Stimulated activated CD8-positive, alpha-beta memory T cell treated with anti-CD3 and anti-CD28 coated beads, Interleukin-12 subunit alpha, Interleukin-12 subunit beta, amount 100 ng/mL, for 24 hours (primary cell): ENCODE results near the gene ZNF346.
"Not testable (repeated sequence)": the region's sequence is repeated elsewhere in the genome, so short reads cannot be mapped to it uniquely, and the experiment has no call there.

Experiments used
- DNase-seq: peaks from one replicate; pipeline ENCODE4 v3.0.0-alpha.2; 2020; ENCODE audit errors: extremely low read depth

Gene ZNF346

DNA sequence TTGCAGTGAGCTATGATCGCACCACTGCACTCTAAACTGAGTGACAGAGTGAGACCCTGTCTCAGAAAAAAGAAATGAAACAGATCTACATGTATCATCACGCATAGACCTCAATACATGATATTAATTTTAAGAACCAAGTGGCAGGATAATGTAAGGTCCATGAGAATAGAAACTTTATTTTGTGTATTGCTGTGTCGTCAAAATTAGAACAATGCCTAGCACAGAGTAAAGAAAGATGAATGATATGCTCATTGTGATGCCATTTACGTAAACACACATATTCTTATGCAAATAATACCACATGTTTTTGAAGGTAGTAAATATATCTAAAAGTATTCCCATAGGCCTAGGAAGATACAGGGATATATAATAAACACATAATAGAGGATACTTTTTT is 12.3 kb upstream of the ZNF346 start:
- no peak for DNase-seq

DNA sequence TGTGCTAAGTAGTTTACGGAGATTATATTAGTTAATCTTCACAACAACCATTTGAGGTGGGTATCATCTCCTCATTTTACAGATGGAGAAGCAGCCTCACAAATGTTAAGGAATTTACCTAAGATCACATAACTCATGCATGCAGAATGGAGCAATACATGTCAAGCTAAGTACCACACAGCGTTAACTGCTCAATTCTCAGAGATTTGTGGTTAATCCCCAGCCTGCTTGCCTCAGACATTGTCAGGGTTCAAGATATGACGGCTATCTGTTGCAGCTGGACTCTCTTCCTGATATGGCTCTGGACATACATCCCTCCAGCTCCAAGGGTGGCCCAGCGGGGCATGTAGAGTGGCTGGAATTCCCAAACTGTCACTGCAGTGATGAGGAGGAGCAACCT is 7.3 kb upstream of the ZNF346 start:
- DNase-seq: no peak

DNA sequence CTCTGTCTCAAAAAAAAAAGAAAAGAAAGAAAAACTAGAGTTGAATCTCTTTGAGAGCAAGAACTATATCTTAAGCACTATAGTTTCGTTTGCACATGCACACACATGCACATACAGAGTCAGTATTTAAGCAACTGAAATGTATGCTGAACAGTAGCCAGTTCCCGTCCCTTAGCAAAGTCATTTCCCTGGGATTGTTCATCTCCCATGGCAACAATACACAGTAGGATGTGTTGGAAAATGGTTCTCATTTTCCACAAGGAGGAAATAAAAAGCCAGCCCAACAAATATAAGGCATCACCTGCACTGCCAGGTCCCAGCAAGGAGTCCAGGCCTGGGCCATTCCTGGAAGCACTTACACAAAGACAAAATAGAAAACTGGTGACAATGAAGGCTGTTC is 4.2 kb upstream of the ZNF346 start:
- no peak for DNase-seq

DNA sequence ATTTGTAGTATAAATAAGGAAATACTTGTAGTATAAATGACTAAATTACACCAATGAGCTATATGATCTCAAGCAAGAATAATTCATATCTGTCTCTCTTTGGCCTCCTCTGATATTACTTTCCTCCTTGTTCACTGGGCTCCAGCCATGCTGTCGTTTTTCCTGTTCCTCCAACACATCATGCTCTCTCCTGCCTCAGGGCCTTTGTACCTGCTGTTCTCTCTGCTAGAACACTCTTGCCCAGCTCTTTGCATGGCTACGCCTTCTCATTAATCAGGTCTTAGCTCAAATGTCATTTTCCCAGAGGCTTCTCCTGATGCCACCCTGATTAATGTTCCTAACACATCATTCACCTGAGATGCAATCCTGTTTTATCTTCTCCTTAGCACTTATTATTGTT is 2.5 kb upstream of the ZNF346 start:
- DNase-seq: no peak

DNA sequence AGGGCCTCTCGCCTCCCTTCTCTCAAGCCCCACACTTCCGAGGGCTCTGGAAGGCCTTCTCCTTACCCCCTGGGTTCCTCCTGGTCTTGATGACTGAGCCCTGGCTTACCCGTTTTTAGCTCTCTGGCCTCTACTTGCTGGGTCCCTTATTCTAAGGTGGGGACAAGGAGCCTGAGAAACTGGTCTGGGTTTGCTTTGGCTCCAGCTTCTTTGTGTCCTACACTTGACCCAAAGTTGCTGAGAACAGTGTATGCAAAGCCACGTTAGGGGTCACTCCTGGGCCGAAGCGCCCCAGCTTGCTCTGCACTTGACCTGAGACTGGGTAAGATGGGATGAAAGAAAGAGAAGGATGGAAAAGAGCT is 788 bp downstream of the ZNF346 start:
- DNase-seq: no peak

DNA sequence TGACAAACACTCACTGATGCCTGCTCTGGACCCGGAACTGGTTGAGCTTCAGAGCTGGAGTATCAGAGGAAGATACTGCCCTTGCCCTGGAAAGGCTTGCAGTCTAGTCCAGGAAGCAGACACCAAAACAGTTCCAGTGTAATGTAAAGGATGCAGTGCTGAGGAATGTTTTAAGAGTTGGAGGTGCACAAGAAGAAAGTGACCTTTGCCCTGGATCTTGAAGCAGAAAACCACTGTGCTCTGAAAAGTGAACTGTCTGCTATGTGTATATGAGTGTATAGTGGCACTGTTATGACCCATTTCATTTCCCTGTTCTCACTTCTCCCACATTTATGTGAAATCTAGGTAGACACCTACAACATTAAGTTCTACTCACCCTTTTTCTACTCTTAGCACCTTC is 2.1 kb downstream of the ZNF346 start:
- no peak for DNase-seq

DNA sequence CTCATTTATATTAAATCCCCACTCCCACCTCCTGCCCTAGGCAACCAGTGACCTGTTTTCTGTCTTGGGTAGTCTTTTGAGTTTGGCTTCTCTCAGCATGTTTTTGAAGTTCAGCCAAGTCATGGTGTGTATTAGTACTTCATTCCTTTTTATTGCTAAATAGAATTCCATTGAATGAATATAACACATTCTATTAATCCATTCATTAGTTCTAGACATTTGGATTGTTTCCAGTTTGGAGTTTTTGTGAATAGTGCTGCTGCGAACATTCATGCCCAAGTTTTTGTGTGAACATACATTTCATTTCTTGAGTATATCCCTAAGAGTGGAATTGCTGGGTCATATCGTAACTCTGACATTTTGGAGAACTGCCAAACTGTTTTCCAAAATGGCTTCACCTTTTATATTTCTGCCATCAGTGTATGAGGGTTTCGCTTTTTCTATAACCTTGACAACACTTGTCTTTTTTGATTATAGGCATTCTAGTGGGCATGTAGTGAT is 2.7 kb downstream of the ZNF346 start:
- no peak for DNase-seq

DNA sequence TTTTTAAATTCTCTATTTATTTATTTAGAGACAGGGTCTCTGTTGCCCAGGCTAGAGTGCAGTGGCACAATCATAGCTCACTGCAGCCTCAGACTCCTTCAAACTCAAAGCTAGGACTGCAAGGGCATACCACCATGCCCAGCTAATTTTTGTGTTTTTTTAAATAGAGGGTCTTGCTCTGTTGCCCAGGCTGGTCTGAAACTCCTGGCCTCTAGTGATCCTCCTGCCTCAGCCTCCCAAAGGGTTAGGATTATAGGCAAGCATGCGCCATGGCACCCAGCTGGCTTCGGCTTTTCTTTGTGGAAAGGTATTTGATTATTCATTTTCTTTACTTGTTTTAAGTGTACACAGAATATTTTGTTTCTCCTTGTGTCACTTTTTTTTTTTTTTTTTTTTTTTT is 5.2 kb downstream of the ZNF346 start:
- no peak for DNase-seq

DNA sequence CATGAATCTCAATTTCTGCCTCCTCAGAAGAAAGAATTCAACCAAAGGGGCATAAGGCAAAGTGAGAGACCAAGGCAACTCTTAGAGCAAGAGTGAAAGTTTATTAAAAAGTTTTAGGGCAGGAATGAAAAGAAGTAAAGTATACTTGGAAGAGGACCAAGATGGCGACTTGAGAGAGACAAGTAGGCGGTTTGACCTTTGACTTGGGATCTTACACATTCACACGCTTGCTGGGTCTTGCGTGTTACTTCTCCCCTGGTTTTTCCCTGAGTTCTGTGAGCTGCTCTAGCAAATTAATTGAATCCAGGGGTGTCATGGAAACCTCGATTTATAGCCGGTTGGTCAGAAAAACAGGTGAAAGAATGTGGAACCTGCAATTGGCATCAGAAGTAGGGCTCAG is 7.0 kb downstream of the ZNF346 start:
- DNase-seq: no peak

DNA sequence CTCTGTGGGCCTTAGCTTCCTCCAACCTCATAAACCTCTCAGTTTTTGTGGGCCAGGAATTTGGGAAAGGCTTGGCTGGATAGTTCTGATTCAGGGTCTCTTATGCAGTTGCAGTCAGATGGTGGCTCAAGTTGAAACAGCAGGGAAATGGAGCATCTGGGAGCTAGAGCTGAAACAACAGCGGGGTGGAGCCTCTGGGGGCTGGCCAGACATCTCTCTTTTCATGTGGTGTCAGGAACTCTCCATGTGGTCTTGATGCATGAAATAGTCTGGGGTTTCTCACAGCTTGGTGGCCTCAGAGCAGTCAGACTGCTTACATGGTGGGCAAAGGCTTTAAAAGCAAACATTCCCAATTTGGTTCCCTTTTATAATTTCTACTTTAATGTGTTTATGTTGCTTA is 13.5 kb downstream of the ZNF346 start:
- DNase-seq: no peak

DNA sequence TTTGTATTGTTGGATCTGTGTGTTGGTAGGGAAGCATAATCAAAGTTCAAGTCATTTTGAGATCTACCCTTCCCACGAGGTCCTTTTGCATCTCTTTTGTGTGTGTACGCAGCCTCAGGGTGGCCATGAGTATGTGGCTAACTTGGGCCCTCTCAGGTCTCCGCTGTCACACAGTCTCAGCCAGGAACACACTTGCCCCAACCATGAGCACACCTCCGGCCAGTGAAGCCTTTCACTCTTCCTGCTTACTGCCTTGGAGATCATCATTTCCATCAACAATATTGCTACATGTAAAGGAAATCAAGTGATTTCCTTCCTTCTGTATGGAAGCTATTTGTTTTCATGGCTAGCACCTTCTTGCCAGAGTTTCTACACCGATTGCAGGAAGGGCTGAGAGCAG is 13.9 kb downstream of the ZNF346 start:
- DNase-seq: no peak

DNA sequence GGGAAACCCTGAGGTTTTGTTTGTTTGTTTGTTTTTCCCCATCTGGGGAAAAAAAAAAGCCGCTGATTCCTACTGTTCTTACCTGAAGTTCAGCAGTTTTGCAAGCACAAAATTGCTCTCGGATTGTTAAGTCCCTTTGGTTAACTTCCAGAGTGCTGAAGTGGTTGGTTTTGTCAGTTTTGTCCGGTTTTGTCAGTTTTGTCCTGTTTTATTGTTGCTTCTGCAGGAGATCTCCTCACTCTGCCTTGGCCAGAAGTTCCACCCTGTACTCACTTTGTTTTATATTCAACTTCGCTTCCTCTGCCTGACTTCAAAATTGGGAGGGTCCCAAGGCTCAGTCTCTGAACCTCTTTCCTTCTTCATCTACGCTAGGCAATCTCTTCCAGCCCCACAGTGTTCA is 14.4 kb downstream of the ZNF346 start:
- no peak for DNase-seq

DNA sequence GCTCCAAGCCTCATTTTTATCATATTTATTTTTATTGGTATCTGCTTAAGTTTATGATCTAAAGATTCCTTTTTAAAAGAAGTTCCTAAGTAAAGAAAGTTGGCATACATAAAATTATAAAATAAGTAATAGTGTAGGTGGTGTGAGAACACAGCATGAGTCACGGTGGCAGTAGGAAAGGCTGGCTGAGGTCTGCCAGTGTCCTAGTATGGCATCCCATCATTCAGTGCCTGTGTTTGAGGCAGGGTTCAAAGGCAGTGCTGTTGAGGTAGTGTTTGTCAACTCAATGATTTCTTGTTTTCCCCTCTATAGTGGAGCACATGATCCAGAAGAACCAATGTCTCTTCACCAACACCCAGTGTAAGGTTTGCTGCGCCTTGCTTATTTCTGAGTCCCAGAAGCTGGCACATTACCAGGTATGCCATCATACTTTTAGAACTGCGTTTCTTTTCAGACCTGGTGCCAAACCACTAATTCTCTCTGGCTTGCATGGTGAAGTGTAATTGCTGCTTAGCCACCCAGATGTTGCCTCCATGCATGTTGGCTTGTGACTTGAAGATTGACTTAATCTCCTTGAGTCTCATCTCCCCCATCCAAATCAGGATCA is 18.4 kb downstream of the ZNF346 start:
- no peak for DNase-seq

DNA sequence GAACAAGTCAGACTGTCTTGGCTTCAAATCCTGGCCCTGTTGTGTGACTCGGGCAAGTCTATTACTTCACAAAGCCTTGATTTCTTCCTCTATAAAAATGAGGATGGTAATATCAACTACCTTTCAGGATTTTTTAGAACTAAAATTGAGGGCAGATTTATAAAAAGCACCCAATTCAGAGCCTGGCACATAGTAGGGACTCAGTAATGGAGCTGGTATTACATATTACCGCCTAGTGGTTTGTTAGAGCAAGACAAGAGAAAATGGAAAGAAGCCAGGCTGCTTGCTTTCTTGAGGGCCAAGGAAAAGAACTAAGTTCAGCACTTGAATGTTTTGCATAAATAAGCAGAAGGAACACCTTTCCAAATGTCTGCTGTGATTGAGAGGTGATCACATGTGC is 19.4 kb downstream of the ZNF346 start:
- no peak for DNase-seq

DNA sequence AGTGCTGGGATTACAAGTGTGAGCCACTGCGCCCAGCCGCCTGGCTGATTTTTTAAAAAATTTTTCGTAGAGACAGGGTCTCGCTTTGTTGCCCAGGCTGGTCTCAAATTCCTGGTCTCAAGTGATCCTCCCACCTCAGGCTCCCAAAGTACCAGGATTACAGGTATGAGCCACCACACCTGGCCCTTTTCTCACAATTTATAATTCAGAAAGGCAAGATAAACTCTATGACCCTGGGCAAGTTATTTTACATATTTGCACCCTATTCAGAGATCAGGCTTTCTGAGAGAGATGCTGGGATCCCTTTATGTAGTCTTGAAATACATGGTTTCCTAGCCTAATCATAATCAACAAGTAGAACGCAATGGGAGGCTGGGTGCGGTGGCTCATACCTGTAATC is 20.6 kb downstream of the ZNF346 start:
- no peak for DNase-seq

DNA sequence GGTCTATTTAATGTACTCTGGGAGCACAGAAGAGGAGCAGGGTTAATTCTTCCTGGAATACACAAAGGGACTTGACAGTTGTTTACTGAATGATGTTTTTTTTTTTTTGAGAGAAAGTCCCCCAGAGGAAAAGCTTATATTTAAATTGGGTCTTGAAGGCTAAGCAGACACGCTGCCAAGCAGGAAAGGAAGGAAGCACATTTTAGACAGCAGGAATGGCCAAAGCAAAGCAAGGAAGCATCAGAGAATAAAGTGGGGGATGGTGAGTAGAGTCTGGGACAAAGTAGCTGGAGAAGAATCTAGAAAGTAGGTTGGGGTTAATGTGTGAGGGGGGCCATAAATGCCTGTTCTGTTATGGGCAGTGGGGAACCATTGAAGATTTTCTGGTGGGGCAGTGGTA is 21.5 kb downstream of the ZNF346 start:
- DNase-seq: no peak

DNA sequence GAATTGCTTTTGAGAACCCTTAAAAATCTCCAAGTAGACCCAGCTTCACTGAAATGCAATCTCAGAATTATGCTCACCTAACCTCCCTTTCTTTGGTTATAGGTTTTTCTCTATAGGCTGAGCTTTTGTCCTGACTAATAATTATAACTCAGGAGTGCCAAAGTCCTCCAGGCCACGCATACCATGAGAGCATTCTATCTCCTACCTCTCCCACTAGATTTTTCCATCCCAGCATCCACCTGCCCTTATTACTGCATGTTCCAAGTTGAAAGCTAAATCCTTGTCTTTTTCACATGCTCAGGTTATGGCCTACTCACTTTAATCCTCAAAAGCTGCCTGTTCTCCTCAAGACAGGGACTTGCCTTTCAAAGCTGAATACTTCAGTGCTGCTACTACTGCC is 22.1 kb downstream of the ZNF346 start:
- DNase-seq: no peak

DNA sequence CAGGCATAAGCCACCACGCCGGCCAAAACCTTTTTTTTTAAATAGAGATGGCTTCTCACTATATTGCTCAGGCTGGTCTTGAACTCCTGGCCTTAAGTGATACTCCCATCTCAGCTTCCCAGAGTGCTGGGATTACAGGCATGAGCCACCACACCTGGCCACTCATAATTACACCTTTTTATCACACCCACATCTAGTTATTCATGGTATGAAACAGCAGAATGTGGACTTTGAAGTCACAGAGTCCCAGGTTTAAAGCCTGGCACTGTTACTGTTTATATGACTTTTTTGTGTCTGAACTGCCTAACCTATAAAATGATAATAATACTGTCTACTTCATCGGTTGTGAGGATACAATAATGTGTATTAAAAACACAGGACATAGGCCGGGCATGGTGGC is 23.1 kb downstream of the ZNF346 start:
- no peak for DNase-seq

DNA sequence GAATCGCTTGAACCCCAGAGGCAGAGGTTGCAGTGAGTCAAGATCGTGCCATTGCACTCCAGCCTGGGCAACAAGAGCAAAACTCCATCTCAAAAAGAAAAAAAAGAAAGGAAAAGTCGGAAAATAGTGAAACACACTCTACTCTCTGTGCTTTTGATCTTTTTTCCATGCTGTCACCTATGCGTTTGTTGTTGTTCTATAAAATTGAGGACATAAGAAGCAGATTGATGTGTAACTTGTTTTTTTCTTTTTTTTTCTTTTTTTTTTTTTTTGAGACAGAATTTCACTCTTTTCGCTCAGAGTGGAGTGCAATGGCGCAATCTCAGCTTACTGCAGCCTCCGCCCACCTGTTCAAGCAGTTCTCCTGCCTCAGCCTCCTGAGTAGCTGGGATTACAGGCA is 26.0 kb downstream of the ZNF346 start:
- DNase-seq: not testable (repeated sequence)

DNA sequence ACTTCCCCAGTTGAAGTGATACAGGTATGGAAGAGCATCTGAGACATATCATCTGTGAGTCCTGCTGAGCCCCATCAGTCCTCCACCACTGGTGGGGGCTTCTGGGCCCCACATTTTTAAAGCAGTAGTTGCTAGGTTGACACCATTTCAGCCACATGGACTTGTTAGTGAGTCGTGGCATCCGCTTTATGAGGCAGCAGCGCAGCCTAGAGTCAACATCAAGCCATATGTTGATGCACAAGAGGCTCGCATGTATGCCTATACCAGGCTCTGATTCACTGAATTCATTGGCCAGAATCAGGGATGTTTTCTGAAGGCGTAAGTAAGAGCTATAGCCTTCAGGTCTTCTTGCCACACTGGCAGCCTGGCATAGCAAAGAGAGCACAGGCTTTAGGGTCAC is 26.8 kb downstream of the ZNF346 start:
- DNase-seq: no peak

DNA sequence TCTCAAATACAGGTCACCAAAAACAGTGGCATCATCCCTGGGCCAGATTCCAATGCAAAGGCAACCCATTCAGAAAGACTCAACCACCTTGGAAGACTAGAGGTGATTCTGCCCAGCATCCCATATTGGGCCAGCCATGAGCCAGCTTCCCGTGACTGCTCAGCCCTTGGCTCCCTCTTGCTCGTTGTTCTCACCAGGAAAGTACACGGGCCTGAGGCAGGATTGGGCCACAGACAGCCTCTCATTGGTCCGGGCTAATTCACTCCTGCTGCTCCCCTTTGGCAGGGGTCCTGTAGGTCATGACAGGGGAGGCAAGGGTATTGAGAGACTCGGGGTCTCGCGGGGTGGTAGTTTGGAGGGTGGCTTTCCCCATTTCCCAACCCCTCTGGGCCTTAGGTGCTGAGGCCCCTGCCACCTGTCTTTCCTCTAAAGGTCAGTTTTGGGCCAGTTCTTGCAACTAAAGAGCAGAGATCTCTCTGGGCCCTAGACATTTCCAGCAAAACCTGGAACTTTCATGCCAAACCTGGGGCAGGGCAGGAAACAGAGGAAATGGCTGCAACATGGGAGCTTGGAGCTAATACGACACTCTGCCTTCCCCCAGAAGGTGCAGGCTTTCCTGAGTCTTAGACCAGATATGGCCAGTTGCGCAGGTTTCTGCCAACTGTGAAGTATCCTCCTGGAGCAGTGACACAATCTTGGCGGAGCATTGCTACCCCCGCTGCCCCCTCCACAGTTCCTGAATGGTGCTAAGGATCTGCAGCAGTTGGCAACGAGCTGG is 42.2 kb downstream of the ZNF346 start:
- DNase-seq: no peak

DNA sequence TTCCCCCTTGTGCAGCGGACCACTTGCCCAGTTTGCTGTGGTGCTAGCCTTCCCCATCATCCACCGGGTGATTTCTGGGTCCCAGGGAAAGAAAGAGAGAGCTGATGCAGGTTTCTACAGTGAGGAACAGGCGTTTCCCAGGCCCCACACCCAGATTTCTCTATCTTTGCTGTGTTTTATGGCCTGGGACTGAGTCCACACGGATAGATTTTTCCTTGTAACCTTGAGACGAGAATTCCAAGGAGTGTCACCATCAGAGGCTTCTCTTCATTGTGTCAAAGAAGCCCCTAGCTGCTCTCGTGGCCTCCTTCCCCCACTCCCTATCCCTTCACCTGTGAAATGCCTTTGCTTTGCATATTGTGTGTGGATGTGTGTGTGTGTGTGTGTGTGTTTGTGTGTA is 43.0 kb downstream of the ZNF346 start:
- no peak for DNase-seq

DNA sequence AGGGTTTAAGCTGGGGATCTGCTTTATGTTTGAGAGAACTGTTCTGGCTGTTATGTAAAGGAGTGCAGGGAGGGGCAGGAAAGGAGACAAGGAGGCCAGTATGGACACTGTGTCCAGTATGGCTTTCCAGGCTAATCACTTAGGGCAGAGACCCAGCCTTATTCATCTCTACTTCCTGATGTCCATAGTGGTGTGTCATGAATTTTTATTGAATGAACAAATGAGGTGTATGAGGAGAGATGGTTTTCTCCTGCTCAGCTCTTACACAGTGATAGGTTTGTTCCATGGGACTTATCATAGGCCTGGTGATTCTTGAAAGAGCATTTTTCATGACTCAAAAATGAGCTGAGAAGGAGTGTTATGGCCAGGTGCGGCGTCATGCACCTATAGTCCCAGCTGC is 43.7 kb downstream of the ZNF346 start:
- no peak for DNase-seq

DNA sequence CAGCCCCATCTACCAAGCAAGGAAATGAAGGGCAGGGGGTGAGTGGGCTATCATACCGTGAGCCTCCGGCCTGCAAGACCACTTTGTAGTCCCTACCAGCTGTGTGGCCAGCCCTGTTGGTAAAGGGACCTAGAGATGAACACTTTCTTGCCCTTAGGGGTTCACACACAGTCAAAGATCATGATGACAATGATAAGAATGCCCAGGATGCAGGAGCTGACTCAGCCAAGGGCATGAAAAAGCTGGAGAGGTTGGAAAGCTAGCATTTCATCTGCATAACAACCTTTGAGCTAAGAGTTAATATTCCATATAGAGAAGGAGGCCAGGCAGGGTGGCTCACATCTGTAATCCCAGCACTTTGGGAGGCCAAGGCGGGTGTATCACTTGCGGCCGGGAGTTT is 45.0 kb downstream of the ZNF346 start:
- DNase-seq: no peak
